ENCODE measurements around the gene OSBPL9. TPM values are rescaled to one million over a fixed set of nuclear protein-coding genes. Genes with fewer than 3 reads are reported as not detected.
"Not testable (repeated sequence)": the region's sequence is repeated elsewhere in the genome, so short reads cannot be mapped to it uniquely, and the experiment has no call there.

Gene OSBPL9
- total RNA-seq, 1 donor from 2014 or later, result 149 TPM

DNA sequence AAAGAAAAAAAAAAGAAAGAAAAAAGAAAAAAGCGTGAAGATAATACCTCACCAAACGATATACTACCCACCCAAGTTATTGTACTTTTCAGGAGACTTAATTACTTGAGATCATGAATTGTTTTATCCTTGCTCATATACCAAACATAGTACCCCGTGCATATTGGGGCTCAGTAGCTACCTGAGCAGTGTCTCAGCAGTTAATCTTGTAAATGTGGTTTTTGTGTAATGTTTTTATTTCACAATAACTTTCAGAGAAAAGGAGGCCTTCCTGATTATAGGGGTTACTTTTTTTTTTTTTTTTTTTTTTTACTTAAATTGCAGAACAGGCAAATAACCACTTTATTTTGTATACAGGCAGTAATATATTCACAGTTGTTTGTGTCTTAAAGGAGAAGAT is 80.3 kb downstream of the OSBPL9 start:
- Histone ChIP-seq H3K4me2 (no peak overlapping the region), H3K4me1 (no peaks in the 10 kb centered on the region), H3F3A (ENCODE audit: low read depth) (no peaks in the 10 kb centered on the region), H4K20me1 (ENCODE audit: low read depth) (no peaks in the 10 kb centered on the region), H3K79me2 (ENCODE audit: low read depth) (no peaks in the 10 kb centered on the region), H3K36me3 (no peaks in the 10 kb centered on the region), H3K27ac (no peak overlapping the region), H3K4me3 (no peak overlapping the region), H3K27me3 (no peaks in the 10 kb centered on the region), H3K9me3 (ENCODE audit: low read depth) (no peaks in the 10 kb centered on the region), H2AFZ (replicated peaks) (no peak overlapping the region), H3K9ac (no peak overlapping the region)
- no peaks in the 10 kb centered on the region for H3K36me3 Mint-ChIP-seq
- H3K27me3 Mint-ChIP-seq (ENCODE audit: insufficient read depth, low read depth), result no peaks in the 10 kb centered on the region
- DNase-seq (ENCODE audit: low spot score), result no peak
- no peak overlapping the region for H3K4me3 Mint-ChIP-seq
- H3K4me1 Mint-ChIP-seq, result no peaks in the 10 kb centered on the region
- TF ChIP-seq EZH2phosphoT487 (IDR thresholded peaks at IDR 0.05) (no peak), EZH2 (IDR thresholded peaks at IDR 0.05) (no peak)
- TF ChIP-seq, protein P1, sequence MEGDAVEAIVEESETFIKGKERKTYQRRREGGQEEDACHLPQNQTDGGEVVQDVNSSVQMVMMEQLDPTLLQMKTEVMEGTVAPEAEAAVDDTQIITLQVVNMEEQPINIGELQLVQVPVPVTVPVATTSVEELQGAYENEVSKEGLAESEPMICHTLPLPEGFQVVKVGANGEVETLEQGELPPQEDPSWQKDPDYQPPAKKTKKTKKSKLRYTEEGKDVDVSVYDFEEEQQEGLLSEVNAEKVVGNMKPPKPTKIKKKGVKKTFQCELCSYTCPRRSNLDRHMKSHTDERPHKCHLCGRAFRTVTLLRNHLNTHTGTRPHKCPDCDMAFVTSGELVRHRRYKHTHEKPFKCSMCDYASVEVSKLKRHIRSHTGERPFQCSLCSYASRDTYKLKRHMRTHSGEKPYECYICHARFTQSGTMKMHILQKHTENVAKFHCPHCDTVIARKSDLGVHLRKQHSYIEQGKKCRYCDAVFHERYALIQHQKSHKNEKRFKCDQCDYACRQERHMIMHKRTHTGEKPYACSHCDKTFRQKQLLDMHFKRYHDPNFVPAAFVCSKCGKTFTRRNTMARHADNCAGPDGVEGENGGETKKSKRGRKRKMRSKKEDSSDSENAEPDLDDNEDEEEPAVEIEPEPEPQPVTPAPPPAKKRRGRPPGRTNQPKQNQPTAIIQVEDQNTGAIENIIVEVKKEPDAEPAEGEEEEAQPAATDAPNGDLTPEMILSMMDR (IDR thresholded peaks at IDR 0.05), result no peak
- peaks cover 2% of the 10 kb centered on the region for H3K9me3 Mint-ChIP-seq
- no peak overlapping the region for H3K27ac Mint-ChIP-seq

DNA sequence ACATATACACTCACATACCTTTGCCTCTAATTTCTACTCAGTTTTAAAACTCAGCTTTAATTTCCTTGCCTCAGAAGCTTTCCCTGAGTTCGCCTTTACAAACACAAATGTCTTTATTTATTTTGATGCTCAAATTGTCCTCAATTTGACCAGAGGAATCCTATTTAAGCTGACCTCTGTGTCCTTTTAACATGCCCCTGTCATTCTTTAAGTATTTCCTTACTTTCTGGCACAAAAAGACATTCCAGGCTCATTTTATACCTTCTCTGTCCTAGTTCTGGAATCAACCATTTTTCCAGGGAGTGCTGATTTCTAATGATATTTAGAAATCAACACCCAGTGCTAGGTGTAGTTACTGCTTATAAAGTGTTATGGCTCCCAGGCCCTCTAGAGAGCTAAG is 82.5 kb downstream of the OSBPL9 start:
- H3K4me3 Mint-ChIP-seq, result no peak overlapping the region
- H3K36me3 ChIP-seq, result no peaks in the 10 kb centered on the region
- H3K79me2 ChIP-seq (ENCODE audit: low read depth), result no peaks in the 10 kb centered on the region
- H2AFZ ChIP-seq (replicated peaks), result no peak overlapping the region
- no peak for DNase-seq (ENCODE audit: low spot score)
- H3K27ac Mint-ChIP-seq, result no peak overlapping the region
- H3K4me3 ChIP-seq, result no peak overlapping the region
- H3K4me1 ChIP-seq, result no peaks in the 10 kb centered on the region
- no peaks in the 10 kb centered on the region for H3K27me3 Mint-ChIP-seq (ENCODE audit: insufficient read depth, low read depth)
- H3K9me3 ChIP-seq (ENCODE audit: low read depth), result no peaks in the 10 kb centered on the region
- no peaks in the 10 kb centered on the region for H4K20me1 ChIP-seq (ENCODE audit: low read depth)
- no peak overlapping the region for H3K27ac ChIP-seq
- H3K27me3 ChIP-seq, result no peaks in the 10 kb centered on the region
- peaks cover 5% of the 10 kb centered on the region for H3K9me3 Mint-ChIP-seq
- H3K4me1 Mint-ChIP-seq, result no peaks in the 10 kb centered on the region
- no peak overlapping the region for H3K4me2 ChIP-seq
- no peaks in the 10 kb centered on the region for H3F3A ChIP-seq (ENCODE audit: low read depth)
- H3K36me3 Mint-ChIP-seq, result no peaks in the 10 kb centered on the region
- H3K9ac ChIP-seq, result no peak overlapping the region
- TF ChIP-seq EZH2phosphoT487 (IDR thresholded peaks at IDR 0.05), result no peak
- no peak for TF ChIP-seq EZH2 (IDR thresholded peaks at IDR 0.05)
- TF ChIP-seq, protein P1 (IDR thresholded peaks at IDR 0.05), result no peak

DNA sequence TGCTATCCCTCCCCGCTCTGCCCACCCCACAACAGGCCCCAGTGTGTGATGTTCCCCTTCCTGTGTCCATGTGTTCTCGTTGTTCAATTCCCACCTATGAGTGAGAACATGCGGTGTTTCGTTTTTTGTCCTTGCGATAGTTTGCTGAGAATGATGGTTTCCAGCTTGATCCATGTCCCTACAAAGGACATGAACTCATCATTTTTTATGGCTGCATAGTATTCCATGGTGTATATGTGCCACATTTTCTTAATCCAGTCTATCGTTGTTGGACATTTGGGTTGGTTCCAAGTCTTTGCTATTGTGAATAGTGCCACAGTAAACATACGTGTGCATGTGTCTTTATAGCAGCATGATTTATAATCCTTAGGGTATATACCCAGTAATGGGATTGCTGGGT is 84.9 kb downstream of the OSBPL9 start:
- not testable (repeated sequence) for H3K4me2 ChIP-seq; H3K9me3 ChIP-seq (ENCODE audit: low read depth); H2AFZ ChIP-seq (replicated peaks); H3K27ac Mint-ChIP-seq; H3K4me1 Mint-ChIP-seq; H3K9ac ChIP-seq; H3K27me3 ChIP-seq; H3F3A ChIP-seq (ENCODE audit: low read depth); H3K79me2 ChIP-seq (ENCODE audit: low read depth); H3K27ac ChIP-seq; H3K4me3 ChIP-seq; H4K20me1 ChIP-seq (ENCODE audit: low read depth); H3K36me3 Mint-ChIP-seq; H3K27me3 Mint-ChIP-seq (ENCODE audit: insufficient read depth, low read depth); H3K4me3 Mint-ChIP-seq; DNase-seq (ENCODE audit: low spot score); H3K36me3 ChIP-seq; H3K9me3 Mint-ChIP-seq; H3K4me1 ChIP-seq

DNA sequence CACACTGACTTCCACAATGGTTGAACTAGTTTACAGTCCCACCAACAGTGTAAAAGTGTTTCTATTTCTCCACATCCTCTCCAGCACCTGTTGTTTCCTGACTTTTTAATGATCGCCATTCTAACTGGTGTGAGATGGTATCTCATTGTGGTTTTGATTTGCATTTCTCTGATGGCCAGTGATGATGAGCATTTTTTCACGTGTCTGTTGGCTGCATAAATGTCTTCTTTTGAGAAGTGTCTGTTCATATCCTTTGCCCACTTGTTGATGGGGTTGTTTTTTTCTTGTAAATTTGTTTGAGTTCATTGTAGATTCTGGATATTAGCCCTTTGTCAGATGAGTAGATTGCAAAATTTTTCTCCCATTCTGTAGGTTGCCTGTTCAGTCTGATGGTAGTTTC is 85.3 kb downstream of the OSBPL9 start:
- H3K9me3 ChIP-seq (ENCODE audit: low read depth); H3K4me3 Mint-ChIP-seq; H3K27me3 Mint-ChIP-seq (ENCODE audit: insufficient read depth, low read depth); H3K9me3 Mint-ChIP-seq; DNase-seq (ENCODE audit: low spot score); H4K20me1 ChIP-seq (ENCODE audit: low read depth); H3K36me3 ChIP-seq; H3K4me3 ChIP-seq; H3K4me2 ChIP-seq; H3F3A ChIP-seq (ENCODE audit: low read depth); H3K79me2 ChIP-seq (ENCODE audit: low read depth); H2AFZ ChIP-seq (replicated peaks); H3K27me3 ChIP-seq; H3K27ac ChIP-seq; H3K36me3 Mint-ChIP-seq; H3K4me1 ChIP-seq; H3K27ac Mint-ChIP-seq; H3K4me1 Mint-ChIP-seq; H3K9ac ChIP-seq: not testable (repeated sequence)
